ENCODE measurements around the gene EXOSC10.
"Not testable (repeated sequence)": the region's sequence is repeated elsewhere in the genome, so short reads cannot be mapped to it uniquely, and the experiment has no call there.

Gene EXOSC10

GRCh38 chr1:11107599-11107998 lies 7.9 kb upstream of the EXOSC10 start:
- DNase-seq, result no peak

GRCh38 chr1:11105586-11105985 lies 5.9 kb upstream of the EXOSC10 start:
- no peak for DNase-seq

GRCh38 chr1:11101347-11101746 lies 1.7 kb upstream of the EXOSC10 start:
- no peak for DNase-seq

- not testable (repeated sequence) for DNase-seq
Observed at GRCh38 chr1:11100806-11101205, 1.1 kb upstream of the EXOSC10 start.

- DNase-seq, result no peak
Observed at GRCh38 chr1:11100149-11100493, 452 bp upstream of the EXOSC10 start.

GRCh38 chr1:11098931-11099309 lies 749 bp downstream of the EXOSC10 start:
- DNase-seq, result no peak

- DNase-seq, result not testable (repeated sequence)
Observed at GRCh38 chr1:11083784-11084183, 15.9 kb downstream of the EXOSC10 start.

GRCh38 chr1:11080931-11081330 lies 18.7 kb downstream of the EXOSC10 start:
- DNase-seq, result no peak

- no peak for DNase-seq
Observed at GRCh38 chr1:11078631-11079030, 21.0 kb downstream of the EXOSC10 start.

GRCh38 chr1:11073398-11073797 lies 26.3 kb downstream of the EXOSC10 start:
- DNase-seq, result not testable (repeated sequence)

GRCh38 chr1:11072216-11072917 lies 27.3 kb downstream of the EXOSC10 start:
- peak; percentile 25 for DNase-seq

- DNase-seq, result peak; percentile 25
Observed at GRCh38 chr1:11071463-11072215, 28.0 kb downstream of the EXOSC10 start.

- DNase-seq, result no peak
Observed at GRCh38 chr1:11070876-11071275, 28.8 kb downstream of the EXOSC10 start.

GRCh38 chr1:11068600-11069473 lies 30.8 kb downstream of the EXOSC10 start:
- DNase-seq, result no peak

GRCh38 chr1:11067716-11068599 lies 31.7 kb downstream of the EXOSC10 start:
- DNase-seq, result no peak

- no peak for DNase-seq
Observed at GRCh38 chr1:11065796-11066195, 33.9 kb downstream of the EXOSC10 start.

GRCh38 chr1:11064942-11065341 lies 34.7 kb downstream of the EXOSC10 start:
- no peak for DNase-seq

- not testable (repeated sequence) for DNase-seq
Observed at GRCh38 chr1:11063937-11064537, 35.6 kb downstream of the EXOSC10 start.

- no peak for DNase-seq
Observed at GRCh38 chr1:11062965-11063401, 36.7 kb downstream of the EXOSC10 start.

- no peak for DNase-seq
Observed at GRCh38 chr1:11061652-11062365, 37.9 kb downstream of the EXOSC10 start.
